PFSK-1 (cell line): Measurements from ENCODE around the gene LPCAT3.

Source experiments
- FOXP2 ChIP-seq: optimal IDR thresholded peaks from 2 replicates; pipeline ENCODE3; 2011; ENCODE audit warnings: borderline replicate concordance, control low read depth, inconsistent platforms; ENCODE audit not compliant: insufficient read depth; ENCODE audit errors: extremely low read length, extremely low read depth
- POLR2AphosphoS5 ChIP-seq: IDR thresholded peaks from 2 replicates; pipeline ENCODE4 v1.6.1; 2012; ENCODE audit warnings: low read depth, mild to moderate bottlenecking, control low read depth, low read length, moderate library complexity
- SIN3A ChIP-seq: IDR thresholded peaks from 2 replicates; pipeline ENCODE4 v1.6.1; 2012; ENCODE audit warnings: mild to moderate bottlenecking, low read length, moderate library complexity, borderline replicate concordance; ENCODE audit not compliant: insufficient read depth
- TAF1 ChIP-seq: IDR thresholded peaks from 2 replicates; pipeline ENCODE4 v1.6.1; 2012; ENCODE audit warnings: low read length, control low read depth, borderline replicate concordance; ENCODE audit not compliant: insufficient read depth
- TF ChIP-seq, protein P1 (sequence below), 2 experiments: IDR thresholded peaks; 2 replicates each; pipeline versions ENCODE4 v1.6.1 to v1.8.0; 2011 to 2012; ENCODE audit warnings: low read depth in 2 of 2, low read length in 2 of 2, control low read depth in 1 of 2, inconsistent platforms in 1 of 2, mild to moderate bottlenecking in 1 of 2, moderate library complexity in 1 of 2; ENCODE audit not compliant: insufficient read depth in 1 of 2

LPCAT3 gene

DNA sequence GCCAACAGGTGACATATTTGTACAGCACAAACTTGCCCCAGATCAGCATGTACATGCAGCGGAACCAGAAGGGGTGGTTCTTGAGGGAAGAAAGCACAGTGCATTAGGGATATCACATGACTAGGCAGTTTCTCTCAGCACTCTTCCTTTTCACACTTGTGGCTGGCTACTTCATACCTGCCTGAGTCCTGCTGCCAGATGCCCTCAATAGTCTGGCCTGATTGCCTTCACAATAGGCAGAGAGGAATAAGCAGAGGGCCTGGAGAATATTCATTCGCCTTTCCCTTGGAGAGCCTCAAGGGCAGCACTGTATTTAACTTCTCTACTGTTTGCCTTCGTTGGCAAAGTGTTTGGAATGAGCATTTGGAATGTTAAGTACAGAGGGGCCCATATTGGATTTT, 39.7 kb downstream of the LPCAT3 start:
- no peak for TF ChIP-seq FOXP2
- no peak for TF ChIP-seq POLR2AphosphoS5
- no peak for TF ChIP-seq TAF1
- TF ChIP-seq SIN3A = no peak
- TF ChIP-seq, protein P1, sequence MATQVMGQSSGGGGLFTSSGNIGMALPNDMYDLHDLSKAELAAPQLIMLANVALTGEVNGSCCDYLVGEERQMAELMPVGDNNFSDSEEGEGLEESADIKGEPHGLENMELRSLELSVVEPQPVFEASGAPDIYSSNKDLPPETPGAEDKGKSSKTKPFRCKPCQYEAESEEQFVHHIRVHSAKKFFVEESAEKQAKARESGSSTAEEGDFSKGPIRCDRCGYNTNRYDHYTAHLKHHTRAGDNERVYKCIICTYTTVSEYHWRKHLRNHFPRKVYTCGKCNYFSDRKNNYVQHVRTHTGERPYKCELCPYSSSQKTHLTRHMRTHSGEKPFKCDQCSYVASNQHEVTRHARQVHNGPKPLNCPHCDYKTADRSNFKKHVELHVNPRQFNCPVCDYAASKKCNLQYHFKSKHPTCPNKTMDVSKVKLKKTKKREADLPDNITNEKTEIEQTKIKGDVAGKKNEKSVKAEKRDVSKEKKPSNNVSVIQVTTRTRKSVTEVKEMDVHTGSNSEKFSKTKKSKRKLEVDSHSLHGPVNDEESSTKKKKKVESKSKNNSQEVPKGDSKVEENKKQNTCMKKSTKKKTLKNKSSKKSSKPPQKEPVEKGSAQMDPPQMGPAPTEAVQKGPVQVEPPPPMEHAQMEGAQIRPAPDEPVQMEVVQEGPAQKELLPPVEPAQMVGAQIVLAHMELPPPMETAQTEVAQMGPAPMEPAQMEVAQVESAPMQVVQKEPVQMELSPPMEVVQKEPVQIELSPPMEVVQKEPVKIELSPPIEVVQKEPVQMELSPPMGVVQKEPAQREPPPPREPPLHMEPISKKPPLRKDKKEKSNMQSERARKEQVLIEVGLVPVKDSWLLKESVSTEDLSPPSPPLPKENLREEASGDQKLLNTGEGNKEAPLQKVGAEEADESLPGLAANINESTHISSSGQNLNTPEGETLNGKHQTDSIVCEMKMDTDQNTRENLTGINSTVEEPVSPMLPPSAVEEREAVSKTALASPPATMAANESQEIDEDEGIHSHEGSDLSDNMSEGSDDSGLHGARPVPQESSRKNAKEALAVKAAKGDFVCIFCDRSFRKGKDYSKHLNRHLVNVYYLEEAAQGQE (IDR thresholded peaks at IDR 0.05; ENCODE audit: insufficient read depth in 1 of 2, low read depth in 2 of 2, low read length in 2 of 2) = no peak

DNA sequence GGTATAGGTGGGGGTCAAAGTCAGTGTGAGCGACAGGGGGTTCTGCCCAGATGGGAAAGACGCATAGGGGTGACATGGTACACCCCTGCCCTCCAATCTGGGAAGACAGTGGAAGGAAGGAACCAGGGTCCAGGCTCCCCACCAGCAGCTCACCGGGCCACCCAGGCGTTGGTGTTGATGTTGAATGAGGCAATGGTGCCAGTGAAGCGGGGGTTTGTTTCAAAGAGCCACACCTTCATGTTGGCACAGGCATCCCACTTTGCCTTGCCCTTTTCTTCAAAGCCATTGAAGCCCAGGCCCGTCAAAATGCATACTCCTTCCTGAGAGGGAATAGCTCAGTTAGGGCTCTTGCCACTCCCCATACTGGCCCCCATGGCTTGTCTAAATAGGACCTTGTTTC, 40.1 kb downstream of the LPCAT3 start:
- TF ChIP-seq POLR2AphosphoS5 (0 out of 2 replicates have a peak, but pooled peaks have one; percentile 15), SIN3A (no peak)

DNA sequence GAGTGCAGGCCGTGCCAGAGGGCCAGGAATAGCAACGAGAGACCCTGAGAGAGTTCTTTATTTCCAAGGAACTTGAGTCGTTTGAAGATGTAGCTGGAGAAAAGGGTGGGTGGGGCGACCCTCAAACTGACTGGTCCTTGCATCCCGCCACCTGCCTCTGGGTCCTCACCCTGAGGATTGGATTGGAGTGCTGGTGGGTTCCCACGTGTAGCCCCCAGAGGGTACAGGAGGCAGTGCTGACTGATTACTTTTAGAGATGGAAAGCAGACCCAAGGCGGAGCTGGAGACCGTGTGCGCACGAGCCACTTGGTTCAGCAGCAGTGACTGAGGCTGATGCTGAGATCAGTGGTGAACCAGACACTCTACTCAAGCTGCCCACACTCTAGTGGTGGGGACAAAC, 40.6 kb downstream of the LPCAT3 start:
- TF ChIP-seq, protein P1 (IDR thresholded peaks at IDR 0.05; ENCODE audit: insufficient read depth in 1 of 2, low read depth in 2 of 2, low read length in 2 of 2) = no peak
- no peak for TF ChIP-seq TAF1
- no peak for TF ChIP-seq FOXP2

DNA sequence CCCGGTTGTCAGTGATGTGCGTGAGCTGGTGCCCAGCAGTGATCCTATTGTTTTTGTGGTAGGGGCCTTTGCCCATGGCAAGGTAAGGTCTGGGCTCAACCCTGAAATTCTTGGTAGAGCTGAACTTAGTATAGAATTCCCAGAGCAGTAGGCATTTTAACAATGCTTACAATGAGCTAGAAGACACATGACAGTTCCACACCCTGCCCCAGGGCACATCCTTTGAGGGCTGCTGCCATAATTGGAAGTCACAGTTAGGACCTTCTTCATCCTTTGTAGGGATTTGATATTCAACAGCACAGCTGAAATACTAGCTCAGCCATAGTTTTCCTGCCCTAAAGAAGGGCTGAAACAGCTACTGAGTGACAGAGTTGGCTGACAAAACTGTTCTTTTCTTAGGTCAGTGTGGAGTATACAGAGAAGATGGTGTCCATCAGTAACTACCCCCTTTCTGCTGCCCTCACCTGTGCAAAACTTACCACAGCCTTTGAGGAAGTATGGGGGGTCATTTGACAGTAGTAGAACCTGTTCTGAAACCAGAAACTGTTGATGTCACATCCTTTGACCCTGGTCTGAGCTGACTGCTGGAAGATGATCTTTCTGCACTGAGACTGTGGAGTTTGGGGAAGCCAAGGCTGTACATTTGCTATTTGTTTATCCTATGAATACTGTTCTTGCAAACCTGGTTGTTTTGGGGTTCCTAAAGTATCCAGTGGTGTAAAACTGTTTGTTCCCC, 42.8 kb downstream of the LPCAT3 start:
- TF ChIP-seq TAF1 (no peak), POLR2AphosphoS5 (no peak), FOXP2 (no peak), SIN3A (no peak)
- TF ChIP-seq, protein P1 (IDR thresholded peaks at IDR 0.05; ENCODE audit: insufficient read depth in 1 of 2, low read depth in 2 of 2, low read length in 2 of 2) = no peak

DNA sequence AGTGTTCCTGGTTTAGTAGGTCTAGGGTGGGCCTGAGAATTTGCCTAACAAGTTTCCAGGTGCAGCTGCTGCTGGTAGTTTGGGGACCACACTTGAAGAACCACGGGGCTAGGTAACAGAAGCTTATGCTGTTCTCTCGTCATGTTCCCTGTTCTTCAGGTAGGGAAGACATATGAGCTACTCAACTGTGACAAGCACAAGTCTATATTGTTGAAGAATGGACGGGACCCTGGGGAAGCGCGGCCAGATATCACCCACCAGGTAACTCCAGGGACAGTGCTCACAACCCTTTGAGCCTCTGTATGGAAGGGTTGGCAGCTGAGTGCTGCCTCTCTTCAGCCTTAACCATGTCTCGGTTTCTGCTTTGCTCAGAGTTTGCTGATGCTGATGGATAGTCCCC, 44.1 kb downstream of the LPCAT3 start:
- TF ChIP-seq, protein P1 (IDR thresholded peaks at IDR 0.05; ENCODE audit: insufficient read depth in 1 of 2, low read depth in 2 of 2, low read length in 2 of 2) = no peak
- TF ChIP-seq POLR2AphosphoS5 (no peak), SIN3A (no peak), FOXP2 (no peak), TAF1 (no peak)
